Heart right ventricle (tissue), 16 donors: ENCODE results near the gene KRT3. TPM values are rescaled to one million over a fixed set of nuclear protein-coding genes. Genes with fewer than 3 reads are reported as not detected.

Source experiments
- ATAC-seq, 8 donors: fragments of 200-7000 bp; cut with Tn5 transposase; one replicate each; pipeline ENCODE4 v1.9.1; 2020; ENCODE audit warnings: mild to moderate bottlenecking in 8 of 8, moderate library complexity in 8 of 8, moderate number of reproducible peaks in 1 of 8
- DNase-seq, 2 donors: peaks; one replicate each; pipeline ENCODE4 v3.0.0-alpha.2; 2020
- H3K27ac ChIP-seq, 10 donors: fragments of 200-600 bp; sonication (generic) in 2 of 10; one replicate each; pipeline versions ENCODE4 v1.5.0 to v1.8.0; 2020 to 2022; ENCODE audit warnings: mild to moderate bottlenecking in 3 of 10
- H3K27me3 ChIP-seq, 7 donors: fragments of 200-600 bp; one replicate each; pipeline ENCODE4 v1.8.0; 2021 to 2022; ENCODE audit warnings: mild to moderate bottlenecking in 2 of 7
- H3K36me3 ChIP-seq, 9 donors: fragments of 200-600 bp; sonication (generic) in 1 of 9; one replicate each; pipeline versions ENCODE4 v1.5.0 to v1.8.0; 2020 to 2022; ENCODE audit warnings: mild to moderate bottlenecking in 2 of 9
- H3K4me1 ChIP-seq, 9 donors: fragments of 200-600 bp; sonication (generic) in 1 of 9; one replicate each; pipeline versions ENCODE4 v1.5.0 to v1.8.0; 2020 to 2022; ENCODE audit warnings: mild to moderate bottlenecking in 4 of 9
- H3K4me3 ChIP-seq, 10 donors: fragments of 200-600 bp; sonication (generic) in 2 of 10; one replicate each; pipeline versions ENCODE4 v1.5.0 to v1.8.0; 2020 to 2022; ENCODE audit warnings: mild to moderate bottlenecking in 7 of 10, moderate library complexity in 2 of 10
- H3K9me3 ChIP-seq, 11 donors: fragments of 200-600 bp in 10 of 11; sonication (generic) in 2 of 11; one replicate each; pipeline versions ENCODE4 v1.5.0 to v1.8.0; 2013 to 2022; ENCODE audit warnings: mild to moderate bottlenecking in 2 of 11, control low read depth in 1 of 11, moderate library complexity in 1 of 11
- CTCF ChIP-seq, 9 donors: fragments of 200-600 bp; sonication (generic) in 2 of 9; IDR thresholded peaks; one replicate each; pipeline versions ENCODE4 v1.5.0 to v1.8.0; 2021 to 2022; ENCODE audit warnings: antibody characterized with exemption in 9 of 9, mild to moderate bottlenecking in 5 of 9, moderate library complexity in 1 of 9
- WGBS, 2 donors: extraction: QIAGEN DNeasy Blood & Tissue Kit; methylation state at CpG; one replicate each; pipeline ENCODE4 v1.1.7; 2013; ENCODE audit warnings: inconsistent platforms in 1 of 2; 5-methylcytosine and 5-hydroxymethylcytosine counted together
- intact Hi-C, 10 donors: fragments of 100-400 bp; cut with DNase I; formaldehyde crosslinking; loops; one replicate each; pipeline versions ENCODE4 v1.11.1 to v1.14.2; 2022
- polyA plus RNA-seq, 2 donors: library from polyadenylated mRNA; stranded (reverse); fragments of 200-250 nt; gene quantifications; one replicate each; pipeline ENCODE4 v1.2.3, GENCODE V29; 2013
- total RNA-seq, 10 donors: library from RNA; stranded (reverse); fragmentation: NEBNext Ultra II Directional in 3 of 10; extraction: Animal tissue kit (Norgen Biotek cat#: 25700) in 3 of 10; gene quantifications; one replicate each; pipeline versions ENCODE4 v1.2.1 to v1.2.4, GENCODE V29; 2021 to 2023
- donor health status: Arrhythmogenic right ventricular cardiomyopathy.
- donor health status: ischemic (EF 13 %, LVEDD 7.1; RV severe dilation, severe dysfunction).
- donor health status: healthy with polysubstance abuse.
- donor health status: DM: no; HTN: yes; CAD: no.
- donor health status: DM: no; HTN: no; CAD: no.
- donor health status: ischemic (EF 25% LVEDD 6.9; RV normal size, moderate dysfunction).
- donor health status: ischemic (EF 25% LVEDD 5.7; RV mildly dilated, moderate dysfunction).
- donor health status: healthy.
- donor health status: DM: yes; HTN: yes; CAD: no.
- donor health status: Ischemic cardiomyopathy.
- donor health status: ischemic (EF 35%, LVEDD 5.7; RV mildly dilated, moderate dysfunction).
- donor health status: nonischemic (EF 11% LVEDD 7.7; RV severe dilation, severe dysfunction).
- donor health status: DM: yes; HTN: yes; CAD: no.
- donor health status: PGD.
- donor health status: ischemic (EF 29% LVEDD 5.4; RV normal size, mild dysfunction).
- donor health status: nonischemic (EF 23%, LVEDD 6.1; RV moderate dilation, normal function).

The KRT3 gene
- total and polyA plus RNA-seq, 12 donors, result not detected

GRCh38 chr12:52807544-52808470, 11.9 kb upstream of the KRT3 start:
- Histone ChIP-seq H3K9me3 (no peaks in the 10 kb centered on the region), H3K27me3 (peaks cover 0 to 36% (median 13%) of the 10 kb centered on the region in 7 donors)

DNA sequence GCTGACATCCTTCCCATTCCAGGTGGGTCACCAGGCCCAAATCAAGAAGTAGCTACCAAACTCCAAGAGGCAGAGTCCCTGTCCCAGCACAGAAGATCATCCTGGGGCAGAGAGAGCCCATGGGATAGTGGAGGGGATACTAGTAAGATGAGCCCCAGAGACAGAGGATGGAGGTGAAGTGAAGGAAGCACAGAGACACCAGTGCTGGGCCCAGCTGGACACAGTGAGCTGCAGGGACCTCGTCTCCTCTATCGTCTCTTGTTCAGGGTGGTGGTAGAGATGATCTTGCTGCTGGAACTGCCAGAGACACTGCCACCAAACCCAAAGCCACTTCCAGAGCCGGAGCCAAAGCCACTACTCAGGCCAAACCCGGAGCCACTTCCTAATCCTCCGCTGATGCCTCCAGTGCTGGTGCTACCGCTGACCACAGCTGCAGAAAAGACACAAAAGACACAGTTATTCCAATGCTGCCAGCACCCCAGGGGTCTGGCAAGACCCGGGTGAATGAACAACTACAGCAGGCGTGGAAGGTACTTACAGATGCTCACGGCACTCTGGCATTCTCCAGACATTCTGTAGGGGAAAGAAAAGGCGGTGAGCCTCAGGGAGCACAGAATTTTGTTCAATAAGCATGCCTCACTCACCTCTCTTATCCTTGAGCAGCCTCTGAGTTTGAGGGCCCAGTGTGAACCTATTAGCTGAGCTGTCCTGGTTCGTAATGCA, 11.1 kb upstream of the KRT3 start:
- TF ChIP-seq CTCF (IDR thresholded peaks at IDR 0.05), result no peak
- 81 to 87% methylated on average over 11 of the region's 11 CpGs for WGBS, 2 donors
- ATAC-seq, result no peak

More at GRCh38 chr12:52807544-52808470, 11.9 kb upstream of the KRT3 start:
- intact Hi-C loops, result no loop called here
- no peak overlapping the region for H3K27ac ChIP-seq
- no peaks in the 10 kb centered on the region for H3K4me1 ChIP-seq
- H3K4me3 ChIP-seq, result no peak overlapping the region
- H3K36me3 ChIP-seq, result no peaks in the 10 kb centered on the region
- DNase-seq (no peak), ATAC-seq (no peak)
- WGBS, 2 donors, result 83 to 85% methylated on average over 16 of the region's 16 CpGs
- no peak for TF ChIP-seq CTCF (IDR thresholded peaks at IDR 0.05)

DNA sequence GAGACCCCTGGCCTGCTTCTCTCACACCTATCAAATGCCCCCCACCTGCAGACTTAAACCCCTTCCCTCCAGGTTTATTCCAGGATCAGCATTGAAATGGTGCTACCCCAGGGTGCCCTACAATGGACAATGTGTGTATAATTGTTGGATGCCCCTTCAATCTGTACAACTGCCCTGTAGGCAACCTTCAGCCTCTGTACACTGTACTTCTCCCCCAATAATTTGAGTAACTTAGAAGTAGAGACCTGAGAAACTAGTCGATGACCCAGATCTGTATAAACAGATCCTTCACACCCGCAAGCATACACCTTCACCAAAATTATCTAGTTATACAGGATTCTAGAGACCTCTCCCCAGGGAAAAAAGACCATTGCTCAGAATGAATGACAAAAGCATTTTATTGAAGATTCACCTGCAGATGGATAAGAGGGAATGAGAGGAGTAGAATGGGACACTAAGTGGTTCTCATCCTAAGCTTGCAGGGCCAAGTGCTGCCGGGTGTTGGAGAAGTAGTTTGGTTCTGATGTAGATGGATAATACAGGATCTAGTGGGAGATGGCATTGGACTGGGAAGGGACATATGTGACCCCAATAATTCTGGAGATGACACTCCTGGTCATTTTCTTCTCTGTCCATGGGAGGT, 10.4 kb upstream of the KRT3 start:
- DNase-seq (no peak), ATAC-seq (no peak)
- WGBS, 2 donors, result 92 to 95% methylated on average over 3 of the region's 3 CpGs
- no peak overlapping the region for H3K27ac ChIP-seq
- H3K27me3 ChIP-seq, result peaks cover 0 to 33% (median 13%) of the 10 kb centered on the region in 7 donors
- no peaks in the 10 kb centered on the region for H3K36me3 ChIP-seq
- no peak for TF ChIP-seq CTCF (IDR thresholded peaks at IDR 0.05)
- no peaks in the 10 kb centered on the region for H3K9me3 ChIP-seq
- intact Hi-C loops, result no loop called here
- H3K4me1 ChIP-seq, result no peaks in the 10 kb centered on the region
- H3K4me3 ChIP-seq, result no peak overlapping the region

More for the DNA sequence above, 11.1 kb upstream of the KRT3 start:
- H3K4me1 ChIP-seq, result no peaks in the 10 kb centered on the region
- intact Hi-C loops, result no loop called here
- no peak for DNase-seq
- no peak overlapping the region for H3K27ac ChIP-seq
- H3K4me3 ChIP-seq, result no peak overlapping the region
- H3K9me3 ChIP-seq, result no peaks in the 10 kb centered on the region
- peaks cover 0 to 36% (median 13%) of the 10 kb centered on the region in 7 donors for H3K27me3 ChIP-seq
- H3K36me3 ChIP-seq, result no peaks in the 10 kb centered on the region

GRCh38 chr12:52805739-52806138, 9.8 kb upstream of the KRT3 start:
- DNase-seq (no peak), ATAC-seq (no peak)
- intact Hi-C loops, result no loop called here
- no peak overlapping the region for H3K27ac ChIP-seq
- H3K9me3 ChIP-seq, result no peaks in the 10 kb centered on the region
- no peak overlapping the region for H3K4me3 ChIP-seq
- 80 to 82% methylated on average over 3 of the region's 3 CpGs for WGBS, 2 donors
- no peaks in the 10 kb centered on the region for H3K36me3 ChIP-seq
- no peaks in the 10 kb centered on the region for H3K4me1 ChIP-seq
- no peak for TF ChIP-seq CTCF (IDR thresholded peaks at IDR 0.05)
- H3K27me3 ChIP-seq, result peaks cover 0 to 28% (median 11%) of the 10 kb centered on the region in 7 donors
